CD14-positive monocyte (primary cell): Measurements from ENCODE around the gene BCKDHB. TPM values are rescaled to one million over a fixed set of nuclear protein-coding genes. Genes with fewer than 3 reads are reported as not detected.
A peak's percentile ranks its signal among the peaks of the same experiment; 100 is the strongest.
"Not testable (repeated sequence)": the region's sequence is repeated elsewhere in the genome, so short reads cannot be mapped to it uniquely, and the experiment has no call there.

Source experiments
- DNase-seq, 3 donors: peaks; one replicate each; pipeline ENCODE4 v3.0.0-alpha.2; 2011 to 2022
- H2AFZ ChIP-seq: 2 replicates; pipeline ENCODE4 v1.6.0; 2012; ENCODE audit warnings: mild to moderate bottlenecking, low read depth, low read length, inconsistent platforms; ENCODE audit not compliant: insufficient read depth, poor library complexity, severe bottlenecking
- H3K27ac ChIP-seq, 2 donors: 1 replicate in 1 of 2; 2 replicates in 1 of 2; pipeline ENCODE4 v1.5.1; 2012 to 2013; ENCODE audit warnings: low read length in 2 of 2, control low read depth in 1 of 2, inconsistent platforms in 1 of 2, low read depth in 1 of 2, mild to moderate bottlenecking in 1 of 2
- H3K27me3 ChIP-seq, 2 donors: one replicate each; pipeline versions ENCODE4 v1.6.0 to v1.6.1; 2011 to 2013; ENCODE audit warnings: low read length in 2 of 2; ENCODE audit not compliant: control insufficient read depth in 2 of 2, insufficient read depth in 2 of 2
- H3K36me3 ChIP-seq, 2 donors: replicated peaks in 1 of 2; 1 replicate in 1 of 2; 2 replicates in 1 of 2; pipeline versions ENCODE4 v1.5.1 to v1.6.1; 2012 to 2013; ENCODE audit warnings: low read length in 2 of 2, control low read depth in 1 of 2, inconsistent platforms in 1 of 2, mild to moderate bottlenecking in 1 of 2; ENCODE audit not compliant: insufficient read depth in 2 of 2, control insufficient read depth in 1 of 2
- H3K4me1 ChIP-seq, 2 donors: 1 replicate in 1 of 2; 2 replicates in 1 of 2; pipeline versions ENCODE4 v1.5.1 to v1.6.1; 2012 to 2013; ENCODE audit warnings: low read length in 2 of 2, control low read depth in 1 of 2, inconsistent platforms in 1 of 2, mild to moderate bottlenecking in 1 of 2, moderate library complexity in 1 of 2; ENCODE audit not compliant: insufficient read depth in 2 of 2, control insufficient read depth in 1 of 2
- H3K4me2 ChIP-seq: replicated peaks from 2 replicates; pipeline ENCODE3; 2012; ENCODE audit warnings: low read length, moderate library complexity, mild to moderate bottlenecking; ENCODE audit not compliant: poor library complexity, severe bottlenecking; ENCODE audit errors: extremely low read depth
- H3K4me3 ChIP-seq, 3 experiments: fragments of 200-600 bp in 1 of 3; sonication (generic) in 1 of 3; replicated peaks in 1 of 3; 1 replicate in 2 of 3; 2 replicates in 1 of 3; pipeline ENCODE4 v1.5.1; 2011 to 2013; ENCODE audit warnings: low read length in 3 of 3, mild to moderate bottlenecking in 3 of 3, control low read depth in 2 of 3, low read depth in 2 of 3, inconsistent platforms in 1 of 3, moderate library complexity in 1 of 3
- H3K79me2 ChIP-seq: 2 replicates; pipeline ENCODE4 v1.6.0; 2012; ENCODE audit warnings: mild to moderate bottlenecking, control low read depth, inconsistent platforms, low read length, moderate library complexity; ENCODE audit not compliant: insufficient read depth
- H3K9ac ChIP-seq: 2 replicates; pipeline ENCODE4 v1.6.0; 2017; ENCODE audit warnings: low read length, mild to moderate bottlenecking; ENCODE audit not compliant: insufficient read depth, poor library complexity, severe bottlenecking
- H3K9me3 ChIP-seq, 2 donors: replicated peaks in 1 of 2; 1 replicate in 1 of 2; 2 replicates in 1 of 2; pipeline versions ENCODE4 v1.5.1 to v1.6.1; 2012 to 2013; ENCODE audit warnings: low read length in 2 of 2, control low read depth in 1 of 2; ENCODE audit not compliant: control insufficient read depth in 1 of 2, insufficient read depth in 1 of 2
- H4K20me1 ChIP-seq: 2 replicates; pipeline ENCODE4 v1.6.0; 2012; ENCODE audit warnings: mild to moderate bottlenecking, low read length, control low read depth, moderate library complexity; ENCODE audit not compliant: insufficient read depth
- H3K27ac Mint-ChIP-seq, 7 donors: one replicate each; pipeline ENCODE4 v1.8.0; 2020; ENCODE audit warnings: mild to moderate bottlenecking in 7 of 7, mixed read lengths in 7 of 7, moderate library complexity in 6 of 7, inconsistent platforms in 2 of 7
- H3K27me3 Mint-ChIP-seq, 3 donors: one replicate each; pipeline ENCODE4 v1.8.0; 2021 to 2022; ENCODE audit warnings: low read depth in 3 of 3, mild to moderate bottlenecking in 3 of 3, mixed read lengths in 3 of 3, moderate library complexity in 3 of 3, inconsistent platforms in 1 of 3
- H3K36me3 Mint-ChIP-seq, 2 donors: one replicate each; pipeline ENCODE4 v1.8.0; 2020; ENCODE audit warnings: mixed read lengths in 2 of 2, inconsistent platforms in 1 of 2, mild to moderate bottlenecking in 1 of 2
- H3K4me1 Mint-ChIP-seq: one replicate; pipeline ENCODE4 v1.8.0; 2020; ENCODE audit warnings: mild to moderate bottlenecking, mixed read lengths
- H3K4me3 Mint-ChIP-seq, 2 donors: one replicate each; pipeline ENCODE4 v1.8.0; 2020; ENCODE audit warnings: mild to moderate bottlenecking in 2 of 2, mixed read lengths in 2 of 2, moderate library complexity in 1 of 2
- H3K9me3 Mint-ChIP-seq, 7 donors: one replicate each; pipeline ENCODE4 v1.8.0; 2020 to 2022; ENCODE audit warnings: mixed read lengths in 7 of 7, mild to moderate bottlenecking in 6 of 7, moderate library complexity in 6 of 7, inconsistent platforms in 2 of 7
- CTCF ChIP-seq: fragments of 200-600 bp; IDR thresholded peaks from one replicate; pipeline ENCODE4 v1.8.0; 2022; ENCODE audit warnings: antibody characterized with exemption, mild to moderate bottlenecking
- WGBS: methylation state at CpG from one replicate; pipeline ENCODE4 v1.1.5; 2013; ENCODE audit warnings: missing lambda C conversion rate; ENCODE audit not compliant: insufficient coverage; 5-methylcytosine and 5-hydroxymethylcytosine counted together
- intact Hi-C, 2 donors: fragments of 100-400 bp; cut with micrococcal nuclease; formaldehyde crosslinking; loops; one replicate each; pipeline versions ENCODE4 v1.15.0 to v1.15.1; 2023
- polyA plus RNA-seq, 3 donors: library from polyadenylated mRNA; depleted of rRNA in 1 of 3; unstranded in 2 of 3; stranded (reverse) in 1 of 3; fragments of 300-500 nt in 2 of 3; fragments of >200 nt in 1 of 3; fragmentation: Illumina TruSeq in 2 of 3; gene quantifications; 1 replicate in 2 of 3; 2 replicates in 1 of 3; pipeline ENCODE4 v1.2.3, GENCODE V29; 2012 to 2021

BCKDHB gene
- polyA plus RNA-seq, 3 donors: 1.8 to 4.6 (median 4.0) TPM

GRCh38 chr6:80210618-80211017, 104.1 kb downstream of the BCKDHB start:
- no peak overlapping the region for H3K4me2 ChIP-seq

GRCh38 chr6:80211286-80211685, 104.8 kb downstream of the BCKDHB start:
- peaks cover 0 to 10% (median 4%) of the 10 kb centered on the region in 7 donors for H3K9me3 Mint-ChIP-seq
- no peaks in the 10 kb centered on the region for H3K9me3 ChIP-seq
- no peak overlapping the region for H3K4me3 ChIP-seq
- intact Hi-C loops: no loop called here
- no peak overlapping the region for H2AFZ ChIP-seq
- no peaks in the 10 kb centered on the region for H3K27me3 ChIP-seq
- no peak for TF ChIP-seq CTCF
- no peak for DNase-seq
- WGBS: 100% methylated on average over 2 of the region's 3 CpGs
- peaks cover 6 to 9% of the 10 kb centered on the region in 2 donors for H3K36me3 Mint-ChIP-seq
- no peaks in the 10 kb centered on the region for H3K79me2 ChIP-seq
- H3K36me3 ChIP-seq: no peaks in the 10 kb centered on the region
- H3K27ac Mint-ChIP-seq: peak overlapping the region in 2 of 7 donors; percentile 54 to 66
- H4K20me1 ChIP-seq: no peaks in the 10 kb centered on the region
- H3K27ac ChIP-seq: no peak overlapping the region
- H3K27me3 Mint-ChIP-seq: no peaks in the 10 kb centered on the region
- no peak overlapping the region for H3K4me2 ChIP-seq
- H3K4me3 Mint-ChIP-seq: no peak overlapping the region
- H3K4me1 Mint-ChIP-seq: peaks cover 12% of the 10 kb centered on the region
- peaks cover 3 to 9% of the 10 kb centered on the region in 2 donors for H3K4me1 ChIP-seq
- H3K9ac ChIP-seq: no peak overlapping the region

More at GRCh38 chr6:80210618-80211017, 104.1 kb downstream of the BCKDHB start:
- peaks cover 12% of the 10 kb centered on the region for H3K4me1 Mint-ChIP-seq
- 100% methylated on average over 2 of the region's 3 CpGs for WGBS
- Histone ChIP-seq H3K27ac (no peak overlapping the region), H3K4me3 (no peak overlapping the region), H3K4me1 (peaks cover 3 to 9% of the 10 kb centered on the region in 2 donors), H3K9me3 (no peaks in the 10 kb centered on the region), H3K79me2 (no peaks in the 10 kb centered on the region), H2AFZ (no peak overlapping the region), H3K36me3 (no peaks in the 10 kb centered on the region), H3K9ac (no peak overlapping the region), H3K27me3 (no peaks in the 10 kb centered on the region), H4K20me1 (no peaks in the 10 kb centered on the region)
- DNase-seq: no peak
- H3K27ac Mint-ChIP-seq: no peak overlapping the region
- H3K9me3 Mint-ChIP-seq: peaks cover 0 to 10% (median 4%) of the 10 kb centered on the region in 7 donors
- H3K36me3 Mint-ChIP-seq: peaks cover 6 to 12% of the 10 kb centered on the region in 2 donors
- intact Hi-C loops: no loop called here
- H3K4me3 Mint-ChIP-seq: no peak overlapping the region
- TF ChIP-seq CTCF: no peak
- H3K27me3 Mint-ChIP-seq: no peaks in the 10 kb centered on the region

- H3K36me3 Mint-ChIP-seq, DNase-seq, intact Hi-C loops, H3K9me3 ChIP-seq, H3K36me3 ChIP-seq, H4K20me1 ChIP-seq, H3K4me2 ChIP-seq, H3K4me3 Mint-ChIP-seq, H2AFZ ChIP-seq, H3K4me1 ChIP-seq, H3K27ac ChIP-seq, H3K9ac ChIP-seq, H3K4me3 ChIP-seq, H3K9me3 Mint-ChIP-seq, H3K27me3 Mint-ChIP-seq, H3K79me2 ChIP-seq, H3K27me3 ChIP-seq: not testable (repeated sequence)
- Mint-ChIP-seq H3K4me1 (peaks cover 12% of the 10 kb centered on the region), H3K27ac (peak overlapping the region in 2 of 7 donors; percentile 8 to 66)
- WGBS: no CpG with 5 or more reads among the region's 4 CpGs
Measured at GRCh38 chr6:80211890-80212289, 105.4 kb downstream of the BCKDHB start.
